HG03039 (cell line): ENCODE data around the gene HOPX.
"Not testable (repeated sequence)": the region's sequence is repeated elsewhere in the genome, so short reads cannot be mapped to it uniquely, and the experiment has no call there.

Source experiments
- ATAC-seq: cut with Tn5 transposase; IDR thresholded peaks from one replicate; pipeline ENCODE4 v1.9.1; 2021; ENCODE audit warnings: mild to moderate bottlenecking, moderate library complexity; ENCODE audit not compliant: unreplicated experiment

HOPX gene

GRCh38 chr4:56630876-56631666, 50.0 kb downstream of the HOPX start:
- ATAC-seq, result no peak

GRCh38 chr4:56628592-56628991, 52.5 kb downstream of the HOPX start:
- ATAC-seq, result no peak

DNA sequence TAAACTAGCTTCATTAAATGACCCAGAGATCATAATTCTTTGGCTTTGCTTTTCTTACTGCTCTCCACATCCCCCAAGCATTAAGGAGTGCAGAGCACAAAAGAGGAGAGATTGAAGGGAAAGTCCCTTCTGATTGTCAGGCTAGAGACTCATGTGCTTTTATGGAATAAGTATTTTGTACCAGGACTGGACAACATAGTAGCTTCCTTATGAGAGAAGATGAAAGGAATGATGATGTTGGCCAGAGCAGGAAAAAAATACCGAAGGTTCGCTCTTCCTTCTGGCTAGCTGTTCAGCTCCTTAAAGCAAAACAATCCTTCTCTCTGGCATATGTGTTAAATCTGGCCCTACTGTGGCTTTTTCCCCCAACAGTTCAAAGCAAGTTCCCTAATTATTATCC, 53.1 kb downstream of the HOPX start:
- no peak for ATAC-seq

DNA sequence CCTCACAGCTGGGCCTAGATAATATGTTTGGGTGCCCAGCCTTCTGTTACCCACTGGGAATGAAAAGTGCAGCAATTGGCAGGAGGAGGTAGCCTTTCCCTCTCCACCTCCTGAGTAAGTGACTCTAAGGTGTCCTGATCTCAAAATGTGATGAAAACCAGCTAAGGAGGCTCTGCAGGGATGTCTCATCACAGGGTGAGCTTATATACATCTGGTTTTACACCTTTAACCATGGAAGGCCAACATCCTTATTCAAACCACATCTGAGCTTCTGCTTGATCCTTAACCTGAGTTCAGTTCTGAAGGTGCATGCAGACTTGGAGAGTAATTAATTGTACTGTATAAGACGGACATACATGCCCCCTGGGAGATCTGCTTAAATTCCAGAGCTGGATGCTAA, 53.7 kb downstream of the HOPX start:
- ATAC-seq, result no peak

DNA sequence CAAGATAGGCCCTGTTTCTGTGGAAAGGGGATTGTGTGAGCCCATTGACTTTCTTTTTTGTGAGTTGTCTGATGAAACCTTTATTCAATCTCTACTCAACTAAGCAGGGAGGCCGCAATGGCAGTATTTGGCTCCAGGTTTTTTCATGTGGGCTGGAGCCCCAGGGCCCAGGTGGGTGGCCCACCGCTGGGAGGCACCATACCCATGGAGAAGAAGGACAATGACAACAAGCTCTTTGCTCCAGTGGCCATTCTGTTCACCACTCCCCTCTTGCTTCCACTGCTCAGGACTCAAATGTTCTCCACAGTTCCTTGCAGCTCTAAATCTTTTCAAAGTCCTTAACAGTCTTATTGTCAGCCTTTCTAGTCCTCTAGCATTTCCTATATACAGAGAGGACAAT, 54.1 kb downstream of the HOPX start:
- ATAC-seq, result no peak

DNA sequence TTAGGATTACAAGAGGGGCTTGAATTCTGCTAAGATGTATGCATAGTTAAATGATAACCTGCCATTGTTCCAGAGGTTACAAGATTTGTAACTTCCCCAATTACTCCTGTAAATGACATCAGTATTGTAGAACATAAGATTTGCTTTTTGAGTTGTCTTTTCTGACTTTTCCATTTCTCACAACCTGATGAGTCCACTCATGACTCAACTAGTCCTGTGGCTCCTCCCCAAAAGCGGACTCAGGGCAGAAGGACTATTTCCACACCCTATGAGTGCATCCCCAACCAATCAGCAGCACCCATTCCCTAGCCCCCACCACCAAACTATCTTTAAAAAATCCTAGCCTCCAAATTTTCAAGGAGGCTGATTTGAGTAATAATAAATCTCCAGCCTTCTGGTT, 54.7 kb downstream of the HOPX start:
- ATAC-seq, result no peak

GRCh38 chr4:56622176-56622575, 58.9 kb downstream of the HOPX start:
- no peak for ATAC-seq

DNA sequence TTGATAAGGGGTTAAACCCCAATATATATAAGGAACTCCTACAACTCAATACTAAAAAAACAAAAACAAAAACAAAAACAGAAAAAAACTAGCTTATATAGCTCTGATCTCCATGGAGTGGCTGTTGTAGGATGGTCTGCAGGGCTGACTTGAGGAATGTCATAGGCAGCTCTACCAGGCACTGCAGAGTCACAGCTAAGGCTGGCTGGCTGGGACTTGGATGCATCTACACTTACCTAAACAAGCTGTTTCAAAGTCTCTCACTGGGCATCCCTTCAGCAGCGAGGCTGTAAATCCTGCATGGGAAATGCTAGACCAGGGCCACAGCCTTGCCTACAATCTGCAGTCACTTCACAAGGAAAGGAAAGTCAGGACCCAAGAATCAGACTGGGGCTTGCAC, 61.3 kb downstream of the HOPX start:
- ATAC-seq, result no peak

DNA sequence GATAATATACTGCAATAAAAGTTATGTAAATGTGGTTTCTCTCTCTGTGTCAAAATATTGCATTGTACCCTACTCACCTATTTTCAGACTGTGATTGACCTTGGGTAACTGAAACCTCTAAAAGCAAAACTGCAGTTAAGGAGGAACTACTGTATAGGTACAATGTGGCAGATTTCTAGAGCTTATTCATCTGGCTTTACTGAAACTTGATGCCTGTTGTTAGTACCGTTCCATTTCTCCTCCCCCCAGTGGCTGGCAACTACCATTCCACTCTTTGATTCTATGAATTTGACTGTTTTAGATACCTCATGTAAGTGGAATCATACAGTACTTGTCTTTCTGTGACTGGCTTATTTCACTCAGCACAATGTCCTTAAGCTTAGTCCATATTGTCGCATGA, 61.9 kb downstream of the HOPX start:
- no peak for ATAC-seq

GRCh38 chr4:56618734-56619133, 62.4 kb downstream of the HOPX start:
- no peak for ATAC-seq

- ATAC-seq, result no peak
These were observed 67.8 kb downstream of the HOPX start for GRCh38 chr4:56613101-56613862.

DNA sequence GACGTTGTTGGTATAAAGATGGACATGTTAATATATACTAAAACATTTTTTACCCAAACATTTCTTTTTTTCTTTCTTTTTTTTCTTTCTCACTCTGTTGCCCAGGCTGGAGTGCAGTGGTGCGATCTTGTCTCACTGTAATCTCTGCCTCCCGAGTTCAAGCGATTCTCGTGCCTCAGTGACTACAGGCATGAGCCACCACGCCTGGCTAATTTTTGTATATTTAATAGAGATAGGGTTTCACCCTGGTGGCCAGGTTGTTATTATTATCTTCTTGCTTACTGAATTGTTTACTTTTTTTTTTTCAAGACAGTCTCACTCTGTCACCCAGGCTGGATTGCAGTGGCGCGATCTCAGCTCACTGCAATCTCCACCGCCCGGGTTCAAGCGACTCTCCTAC, 68.8 kb downstream of the HOPX start:
- no peak for ATAC-seq

GRCh38 chr4:56611501-56611900, 69.6 kb downstream of the HOPX start:
- ATAC-seq, result no peak

DNA sequence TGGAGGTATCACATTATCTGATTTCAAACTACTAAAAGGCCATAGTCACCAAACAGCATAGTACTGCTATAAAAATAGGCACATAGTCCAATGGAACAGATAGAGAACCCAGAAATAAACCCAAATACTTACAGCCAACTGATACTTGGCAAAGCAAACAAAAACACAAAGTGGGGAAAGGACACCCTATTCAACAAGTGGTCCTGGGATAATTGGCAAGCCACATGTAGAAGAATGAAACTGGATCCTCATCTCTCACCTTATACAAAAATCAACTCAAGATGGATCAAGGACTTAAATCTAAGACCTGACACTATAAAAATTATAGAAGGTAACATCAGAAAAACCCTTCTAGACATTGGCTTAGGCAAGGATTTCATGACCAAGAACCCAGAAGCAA, 70.9 kb downstream of the HOPX start:
- ATAC-seq, result not testable (repeated sequence)

- ATAC-seq, result no peak
These were observed 73.2 kb downstream of the HOPX start for GRCh38 chr4:56607926-56608325.

DNA sequence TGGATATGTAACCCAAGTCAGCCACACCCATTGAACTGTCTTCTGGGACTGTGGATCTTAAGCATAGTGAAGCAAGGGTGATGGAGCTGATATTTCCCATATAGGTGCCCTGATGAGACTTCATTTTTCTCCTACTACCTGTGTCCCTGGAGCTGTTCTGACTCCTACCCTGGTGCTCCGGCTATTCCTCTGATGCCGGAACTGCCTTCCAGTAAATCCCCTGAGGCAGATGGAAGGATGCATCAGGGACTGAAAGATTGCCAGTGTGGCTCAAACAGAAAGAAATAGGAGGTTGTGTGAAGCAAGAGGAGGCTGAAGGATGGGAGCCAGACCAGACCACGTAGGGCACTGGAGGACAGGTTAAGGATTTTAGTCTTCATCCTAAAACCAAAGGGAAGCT, 74.7 kb downstream of the HOPX start:
- no peak for ATAC-seq

DNA sequence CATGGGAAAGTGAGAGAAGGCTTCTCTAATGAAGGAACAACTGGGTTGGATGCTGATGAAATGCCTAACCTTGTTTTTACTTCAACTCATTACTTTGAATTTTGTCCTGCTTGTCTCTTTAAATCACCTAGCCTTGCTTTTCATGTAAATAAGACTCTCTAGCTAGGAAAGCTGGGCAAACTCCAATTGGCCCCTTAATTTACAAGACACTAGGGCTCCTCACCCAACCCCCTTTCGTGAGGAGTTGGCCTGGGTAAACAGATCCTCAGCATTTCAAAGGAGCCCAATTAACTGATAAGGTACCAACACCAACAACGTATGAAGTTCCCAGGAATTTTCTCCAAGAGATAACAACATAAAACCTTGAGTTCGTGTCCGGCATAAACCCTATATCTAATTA, 75.6 kb downstream of the HOPX start:
- not testable (repeated sequence) for ATAC-seq

DNA sequence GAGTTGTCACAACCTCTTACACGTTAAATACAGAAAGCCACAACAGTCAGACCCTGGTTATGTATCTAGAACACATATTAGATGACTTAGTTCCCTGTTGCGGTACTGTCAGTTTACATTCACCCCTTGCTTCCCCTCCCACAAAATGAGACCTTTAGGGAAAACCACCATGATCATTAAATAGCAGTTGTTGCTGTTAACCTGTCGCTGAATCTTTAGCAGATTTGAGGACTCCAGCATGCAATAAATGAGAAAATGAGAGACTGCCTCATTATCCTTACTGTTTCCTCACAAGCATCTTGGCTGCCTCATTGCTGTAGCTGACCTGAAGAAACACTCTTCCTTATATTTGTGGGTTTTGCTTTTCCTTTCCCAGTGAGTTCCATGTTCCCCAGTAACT, 77.8 kb downstream of the HOPX start:
- no peak for ATAC-seq
